Cardiac muscle cell (in vitro differentiated cells and primary cell): Measurements from ENCODE around the gene PSMC2. TPM values are rescaled to one million over a fixed set of nuclear protein-coding genes. Genes with fewer than 3 reads are reported as not detected.

Experiments
- DNase-seq, 2 donors: peaks; one replicate each; pipeline versions ENCODE4 v3.0.0 to v3.0.0-alpha.2; 2010 to 2017; ENCODE audit warnings: low read depth in 1 of 2, low spot score in 1 of 2
- H3K27ac ChIP-seq: fragments of 200-600 bp; sonication (generic); 2 replicates; pipeline ENCODE4 v1.5.1; 2016
- H3K27me3 ChIP-seq: fragments of 200-600 bp; sonication (generic); 2 replicates; pipeline ENCODE4 v1.6.0; 2016; ENCODE audit warnings: control low read depth
- H3K36me3 ChIP-seq: fragments of 200-600 bp; sonication (generic); 2 replicates; pipeline ENCODE4 v1.5.1; 2016; ENCODE audit warnings: control low read depth
- H3K4me1 ChIP-seq: fragments of 200-600 bp; sonication (generic); 2 replicates; pipeline ENCODE4 v1.8.1; 2017; ENCODE audit warnings: low read depth, mild to moderate bottlenecking, mixed run types
- H3K4me3 ChIP-seq: fragments of 200-600 bp; sonication (generic); 2 replicates; pipeline ENCODE4 v1.5.1; 2016; ENCODE audit warnings: mild to moderate bottlenecking
- H3K9me3 ChIP-seq: fragments of 200-600 bp; sonication (generic); 2 replicates; pipeline ENCODE4 v1.5.1; 2017; ENCODE audit warnings: low read depth, mild to moderate bottlenecking, control low read depth
- CTCF ChIP-seq: IDR thresholded peaks from 2 replicates; pipeline ENCODE4 v1.5.1; 2012; ENCODE audit warnings: low read depth, mild to moderate bottlenecking, low read length
- polyA plus RNA-seq: library from polyadenylated mRNA; unstranded; fragments of >200 nt; fragmentation: Nextera tagmentation; extraction: Ambion mirVana; gene quantifications from 2 replicates; pipeline ENCODE4 v1.2.1, GENCODE V29; 2016
- total RNA-seq: library from RNA; depleted of rRNA; stranded (reverse); fragments of >200 nt; gene quantifications from 2 replicates; pipeline ENCODE4 v1.2.3, GENCODE V29; 2016

The PSMC2 gene
- total and polyA plus RNA-seq, 2 experiments from 2014 or later, result 75.6 to 156 TPM

DNA sequence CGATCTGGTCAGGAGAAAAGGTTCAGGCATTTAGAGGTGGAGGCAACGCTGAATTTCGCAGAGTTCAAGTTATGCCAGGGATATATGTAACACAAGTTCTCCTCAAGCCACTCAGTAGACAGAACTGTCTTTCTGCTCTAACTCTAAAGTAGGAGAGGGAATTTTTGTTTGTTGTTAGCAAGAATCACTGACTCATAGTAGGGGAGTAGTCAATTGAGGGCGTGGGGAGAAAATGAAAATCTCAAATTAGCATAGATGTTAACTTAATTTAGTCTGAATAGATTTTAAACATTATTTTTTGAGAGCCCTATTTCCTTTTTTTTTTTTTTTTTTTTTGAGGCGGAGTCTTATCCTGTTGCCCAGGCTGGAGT is 34.6 kb downstream of the PSMC2 start:
- no peak for DNase-seq
- Histone ChIP-seq H3K9me3 (no peaks in the 10 kb centered on the region), H3K27ac (no peak overlapping the region), H3K27me3 (peaks cover 6% of the 10 kb centered on the region), H3K36me3 (no peaks in the 10 kb centered on the region), H3K4me3 (no peak overlapping the region), H3K4me1 (no peaks in the 10 kb centered on the region)
- TF ChIP-seq CTCF, result no peak

DNA sequence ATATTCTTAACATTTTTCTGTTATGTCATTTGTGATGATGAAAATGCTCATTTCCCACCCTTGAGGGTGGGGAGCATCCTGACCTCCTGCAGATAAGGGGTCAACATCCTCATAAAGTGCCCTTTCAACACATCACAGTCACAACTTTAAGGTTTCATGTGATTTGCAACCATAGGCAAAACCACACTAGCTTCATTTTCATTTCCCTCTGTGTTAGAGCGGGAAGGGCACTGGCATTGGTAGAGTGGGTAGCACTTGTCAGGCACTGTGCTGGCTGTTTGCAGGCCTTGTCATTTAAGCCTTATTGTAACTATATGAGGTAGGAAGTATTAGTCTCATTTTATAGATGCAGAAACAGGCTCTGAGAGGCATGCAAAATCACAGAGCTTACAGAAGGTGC is 39.8 kb downstream of the PSMC2 start:
- Histone ChIP-seq H3K4me1 (no peaks in the 10 kb centered on the region), H3K9me3 (no peaks in the 10 kb centered on the region), H3K4me3 (no peak overlapping the region), H3K27ac (no peak overlapping the region), H3K27me3 (no peaks in the 10 kb centered on the region), H3K36me3 (no peaks in the 10 kb centered on the region)
- no peak for TF ChIP-seq CTCF
- DNase-seq, result peak in 1 of 2 donors; percentile 9

DNA sequence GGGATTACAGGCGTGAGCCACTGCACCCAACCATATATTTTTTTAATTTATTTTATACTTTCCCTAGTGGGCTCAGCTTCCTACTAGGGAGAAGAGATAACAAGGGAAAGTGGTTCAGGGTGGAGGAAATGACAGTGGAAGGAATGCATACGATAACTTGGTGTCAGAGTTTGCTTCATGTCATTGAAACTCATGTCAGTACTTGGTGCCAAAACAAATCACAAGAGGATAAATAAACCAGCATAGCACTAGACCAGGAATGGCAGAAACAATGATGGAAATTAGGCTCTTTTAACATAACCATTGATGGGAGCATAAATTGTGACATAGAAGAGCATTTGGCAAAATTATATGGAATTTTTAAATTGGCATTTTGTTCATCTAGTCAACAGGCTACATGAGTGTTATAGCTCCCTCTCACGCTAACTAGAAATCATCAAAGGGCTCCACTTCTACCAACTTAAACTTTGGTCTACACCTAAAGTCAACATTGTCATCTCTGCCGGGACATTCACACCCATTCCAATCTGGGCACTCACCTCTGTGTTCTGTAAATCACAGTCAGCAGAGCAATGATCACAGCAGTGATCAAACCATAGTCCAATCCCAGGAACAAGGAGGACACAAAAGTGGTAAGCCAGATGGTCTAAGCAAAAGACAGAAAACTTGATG is 41.2 kb downstream of the PSMC2 start:
- Histone ChIP-seq H3K9me3 (no peaks in the 10 kb centered on the region), H3K4me1 (no peaks in the 10 kb centered on the region), H3K27me3 (no peaks in the 10 kb centered on the region), H3K36me3 (no peaks in the 10 kb centered on the region), H3K27ac (no peak overlapping the region), H3K4me3 (no peak overlapping the region)
- TF ChIP-seq CTCF, result no peak
- DNase-seq, result no peak

- Histone ChIP-seq H3K4me1 (no peaks in the 10 kb centered on the region), H3K4me3 (no peak overlapping the region), H3K27me3 (no peaks in the 10 kb centered on the region), H3K27ac (no peak overlapping the region), H3K36me3 (no peaks in the 10 kb centered on the region), H3K9me3 (no peaks in the 10 kb centered on the region)
- no peak for DNase-seq
- TF ChIP-seq CTCF, result no peak
Measured at GRCh38 chr7:103389263-103389662, 41.8 kb downstream of the PSMC2 start.

DNA sequence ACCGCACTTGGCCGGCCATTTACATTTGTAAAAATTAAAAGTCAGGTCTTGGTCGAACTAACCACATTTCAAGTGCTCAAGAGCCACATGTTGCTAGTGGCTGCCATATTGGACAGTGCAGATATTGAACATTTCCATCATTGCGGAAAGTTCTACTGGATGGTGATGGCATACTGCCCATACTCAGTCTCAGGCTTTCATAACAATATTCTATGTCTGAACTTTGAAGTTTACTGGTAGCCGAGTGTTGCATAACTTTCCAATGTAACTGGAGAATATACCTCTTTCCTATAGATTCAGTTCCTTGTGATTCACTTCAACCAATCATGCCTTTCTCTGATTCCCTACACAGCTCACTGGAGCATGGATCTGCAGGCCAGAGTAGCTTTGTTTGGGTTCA is 43.7 kb downstream of the PSMC2 start:
- TF ChIP-seq CTCF, result no peak
- no peak for DNase-seq
- Histone ChIP-seq H3K4me1 (no peaks in the 10 kb centered on the region), H3K27ac (no peak overlapping the region), H3K9me3 (no peaks in the 10 kb centered on the region), H3K4me3 (no peak overlapping the region), H3K36me3 (no peaks in the 10 kb centered on the region), H3K27me3 (no peaks in the 10 kb centered on the region)
